ENCODE results near the gene FMNL2. TPM values are rescaled to one million over a fixed set of nuclear protein-coding genes. Genes with fewer than 3 reads are reported as not detected.

FMNL2 gene
- total and polyA plus RNA-seq, 2 of the 4 experiments (the other 2 are of a cell fraction): 10.9 to 11.4 TPM

GRCh38 chr2:152683400-152683799 lies 348.4 kb downstream of the FMNL2 start:
- Histone ChIP-seq H2BK120ac (ENCODE audit: low read depth, low read length) (no peak overlapping the region), H4K20me1 (ENCODE audit: insufficient read depth, low read length) (no peaks in the 10 kb centered on the region), H3K79me1 (ENCODE audit: low read depth in 1 of 2, low read length in 2 of 2) (peaks cover 10 to 26% of the 10 kb centered on the region in 2 experiments; a peak in 3 of 4 replicates), H3K4me1 (ENCODE audit: control insufficient read depth, insufficient read depth, low read length) (no peaks in the 10 kb centered on the region), H2AFZ (replicated peaks; ENCODE audit: low read length, poor library complexity) (no peak overlapping the region), H2AK9ac (replicated peaks; ENCODE audit: low read depth, low read length, poor library complexity) (no peak overlapping the region), H3K4ac (ENCODE audit: low read depth, low read length) (no peak overlapping the region), H2BK15ac (ENCODE audit: low read depth, low read length) (no peak overlapping the region), H3K4me2 (ENCODE audit: low read depth, low read length) (no peak overlapping the region), H4K5ac (ENCODE audit: low read depth, low read length) (no peak overlapping the region), H2BK20ac (ENCODE audit: low read depth, low read length) (no peak overlapping the region), H4K91ac (ENCODE audit: insufficient read depth, low read depth, low read length) (no peak overlapping the region), H3K4me3 (ENCODE audit: insufficient read depth, low read depth, low read length) (no peak overlapping the region), H3K23ac (ENCODE audit: low read depth, low read length) (no peak overlapping the region), H3K36me3 (ENCODE audit: control insufficient read depth, insufficient read depth, low read length) (peaks cover 5% of the 10 kb centered on the region), H3K9me1 (ENCODE audit: insufficient read depth, low read length) (peaks cover 4% of the 10 kb centered on the region; the same call in 1 of the 2 replicates), H3K14ac (replicated peaks; ENCODE audit: low read depth, low read length) (no peak overlapping the region), H3K27ac (ENCODE audit: insufficient read depth, low read length) (no peak overlapping the region), H3K56ac (ENCODE audit: extremely low read depth, insufficient read depth, low read length) (no peak overlapping the region), H3K18ac (ENCODE audit: low read depth, low read length) (no peak overlapping the region), H2AK5ac (ENCODE audit: low read depth, low read length) (no peak overlapping the region), H2BK5ac (ENCODE audit: low read depth, low read length, poor library complexity, severe bottlenecking) (no peak overlapping the region), H3K9me3 (ENCODE audit: control insufficient read depth, insufficient read depth, low read length) (no peaks in the 10 kb centered on the region), H3K9ac (ENCODE audit: low read depth, low read length) (no peak overlapping the region), H4K8ac (ENCODE audit: low read depth in 2 of 2, low read length in 2 of 2) (no peak overlapping the region), H3K27me3 (ENCODE audit: control insufficient read depth, insufficient read depth, low read length) (no peaks in the 10 kb centered on the region)
- in situ Hi-C loops (cut with MboI; ENCODE audit: low sequenced_read_pairs): no loop called here
- dilution Hi-C loops (cut with HindIII; ENCODE audit: low sequenced_read_pairs, unreplicated experiment): no loop called here
- POLR2A ChIA-PET (ENCODE audit: unreplicated experiment): no interaction called here
- ATAC-seq (ENCODE audit: low read depth): no peak
- no peak for TF ChIP-seq CEBPB (IDR thresholded peaks at IDR 0.05; ENCODE audit: low read depth, low read length)
- no peak for TF ChIP-seq RFX5 (IDR thresholded peaks at IDR 0.05; ENCODE audit: low read depth, low read length)
- no peak for TF ChIP-seq ELK1 (IDR thresholded peaks at IDR 0.05; ENCODE audit: borderline replicate concordance, low read depth, low read length)
- no peak for TF ChIP-seq FOS (IDR thresholded peaks at IDR 0.05; ENCODE audit: low read depth, low read length)
- TF ChIP-seq RAD21 (IDR thresholded peaks at IDR 0.05; ENCODE audit: low read length): no peak
- TF ChIP-seq MXI1 (IDR thresholded peaks at IDR 0.05; ENCODE audit: borderline replicate concordance, low read depth, low read length): no peak
- no TSS peak for BruUV-seq (replicated peaks)
- intact Hi-C loops (cut with micrococcal nuclease): no loop called here
- CTCF ChIA-PET: no interaction called here
- DNase-seq: no peak

Data from IMR-90 (cell line).